GM19238 (cell line): Measurements from ENCODE around the gene MYEOV.

ENCODE experiments used
- DNase-seq: peaks from one replicate; pipeline ENCODE4 v3.0.0; 2011; ENCODE audit warnings: low spot score; ENCODE audit not compliant: insufficient read length

The MYEOV gene

GRCh38 chr11:69301081-69301454 is 7.1 kb downstream of the MYEOV start:
- DNase-seq, result no peak

- DNase-seq, result no peak
Observed at GRCh38 chr11:69301455-69302401, 7.8 kb downstream of the MYEOV start.

- DNase-seq, result no peak
Observed at GRCh38 chr11:69302447-69303020, 8.6 kb downstream of the MYEOV start.

- DNase-seq, result no peak
Observed at GRCh38 chr11:69303427-69303826, 9.5 kb downstream of the MYEOV start.

GRCh38 chr11:69304258-69304657 is 10.3 kb downstream of the MYEOV start:
- DNase-seq, result no peak

GRCh38 chr11:69304686-69305085 is 10.7 kb downstream of the MYEOV start:
- no peak for DNase-seq

- no peak for DNase-seq
Observed at GRCh38 chr11:69305885-69306540, 12.1 kb downstream of the MYEOV start.

GRCh38 chr11:69306821-69307220 is 12.9 kb downstream of the MYEOV start:
- no peak for DNase-seq

GRCh38 chr11:69307421-69307820 is 13.5 kb downstream of the MYEOV start:
- DNase-seq, result no peak

- DNase-seq, result no peak
Observed at GRCh38 chr11:69307871-69308431, 14.0 kb downstream of the MYEOV start.

- DNase-seq, result no peak
Observed at GRCh38 chr11:69308491-69308911, 14.5 kb downstream of the MYEOV start.

- no peak for DNase-seq
Observed at GRCh38 chr11:69308936-69309615, 15.1 kb downstream of the MYEOV start.

GRCh38 chr11:69309631-69310280 is 15.8 kb downstream of the MYEOV start:
- no peak for DNase-seq

GRCh38 chr11:69310351-69310750 is 16.4 kb downstream of the MYEOV start:
- DNase-seq, result no peak

GRCh38 chr11:69310934-69311766 is 17.2 kb downstream of the MYEOV start:
- no peak for DNase-seq

GRCh38 chr11:69311767-69312385 is 17.9 kb downstream of the MYEOV start:
- DNase-seq, result no peak

GRCh38 chr11:69312453-69313404 is 18.8 kb downstream of the MYEOV start:
- no peak for DNase-seq

GRCh38 chr11:69313992-69314391 is 20.0 kb downstream of the MYEOV start:
- DNase-seq, result no peak
